Vagina (tissue), 2 donors: Measurements from ENCODE around the gene TMEM39B.
"Not testable (repeated sequence)": the region's sequence is repeated elsewhere in the genome, so short reads cannot be mapped to it uniquely, and the experiment has no call there.

Experiments used
- CTCF ChIP-seq, 3 experiments: fragments of 450-650 bp in 2 of 3; fragments of 200-600 bp in 1 of 3; sonication (generic) in 1 of 3; IDR thresholded peaks; one replicate each; pipeline ENCODE4 v1.5.1; 2017 to 2019; ENCODE audit warnings: antibody characterized with exemption in 3 of 3, mild to moderate bottlenecking in 2 of 3, moderate library complexity in 2 of 3
- POLR2A ChIP-seq, 2 donors: fragments of 450-650 bp; IDR thresholded peaks; one replicate each; pipeline ENCODE4 v1.6.1; 2017; ENCODE audit warnings: antibody characterized with exemption in 2 of 2, mild to moderate bottlenecking in 2 of 2, moderate library complexity in 2 of 2
- POLR2AphosphoS5 ChIP-seq, 2 donors: sonication (generic); formaldehyde crosslinking; IDR thresholded peaks; one replicate each; pipeline ENCODE4 v1.9.0; 2017; ENCODE audit warnings: antibody characterized with exemption in 2 of 2, mild to moderate bottlenecking in 2 of 2, low read depth in 1 of 2; ENCODE audit not compliant: insufficient read depth in 1 of 2

- not testable (repeated sequence) for TF ChIP-seq CTCF (IDR thresholded peaks at IDR 0.05); POLR2AphosphoS5 (IDR thresholded peaks at IDR 0.05; ENCODE audit: insufficient read depth in 1 of 2, low read depth in 1 of 2); POLR2A (IDR thresholded peaks at IDR 0.05)
Observed at GRCh38 chr1:32065613-32066488, 6.9 kb upstream of the TMEM39B start.
